Tibial artery (tissue), 4 donors: ENCODE data around the gene ZBTB17.

Experiments used
- DNase-seq, 2 donors: peaks; one replicate each; pipeline ENCODE4 v3.0.0-alpha.2; 2019
- H3K27ac ChIP-seq, 2 donors: fragments of 200-600 bp; sonication (generic) in 1 of 2; 1 replicate in 1 of 2; 2 replicates in 1 of 2; pipeline ENCODE4 v1.5.1; 2018 to 2019; ENCODE audit warnings: mild to moderate bottlenecking in 1 of 2
- H3K27me3 ChIP-seq, 2 donors: fragments of 200-600 bp; sonication (generic) in 1 of 2; one replicate each; pipeline versions ENCODE4 v1.5.1 to v1.6.0; 2016 to 2019
- H3K36me3 ChIP-seq, 3 donors: fragments of 200-600 bp; sonication (generic) in 2 of 3; one replicate each; pipeline ENCODE4 v1.5.1; 2016 to 2019; ENCODE audit warnings: mild to moderate bottlenecking in 2 of 3
- H3K4me1 ChIP-seq, 4 donors: fragments of 200-600 bp; sonication (generic) in 2 of 4; 1 replicate in 3 of 4; 2 replicates in 1 of 4; pipeline ENCODE4 v1.5.1; 2016 to 2019
- H3K4me3 ChIP-seq, 2 donors: fragments of 200-600 bp; sonication (generic) in 1 of 2; 1 replicate in 1 of 2; 2 replicates in 1 of 2; pipeline ENCODE4 v1.5.1; 2018 to 2019; ENCODE audit warnings: mild to moderate bottlenecking in 2 of 2
- H3K9me3 ChIP-seq, 3 donors: fragments of 200-600 bp; sonication (generic) in 1 of 3; one replicate each; pipeline ENCODE4 v1.5.1; 2016 to 2019
- CTCF ChIP-seq, 2 experiments: fragments of 200-600 bp in 1 of 2; fragments of 450-650 bp in 1 of 2; IDR thresholded peaks; one replicate each; pipeline ENCODE4 v1.5.1; 2017 to 2019; ENCODE audit warnings: antibody characterized with exemption in 2 of 2, mild to moderate bottlenecking in 1 of 2, moderate library complexity in 1 of 2
- intact Hi-C: fragments of 100-400 bp; cut with DNase I; formaldehyde crosslinking; loops from one replicate; pipeline ENCODE4 v1.15.0; 2023; ENCODE audit warnings: low total_unique reads

Gene ZBTB17

GRCh38 chr1:15948595-15949452 is 27.1 kb downstream of the ZBTB17 start:
- TF ChIP-seq CTCF (IDR thresholded peaks at IDR 0.05) = peak in 1 of 2 experiments; percentile 32
- Histone ChIP-seq H3K36me3 (peaks cover 14 to 42% (median 36%) of the 10 kb centered on the region in 3 donors), H3K4me3 (peak overlapping the region; percentile 33 to 43), H3K27me3 (no peaks in the 10 kb centered on the region), H3K4me1 (peaks cover 11 to 78% (median 63%) of the 10 kb centered on the region in 4 donors), H3K9me3 (no peaks in the 10 kb centered on the region), H3K27ac (peak overlapping the region; percentile 95 to 96)
- DNase-seq = peak; percentile 89 to 93
- intact Hi-C loops = loop anchor here (5.0 to 10.0 kb wide), 2 partner anchors 37 to 54 kb away; no protein-coding TSS in a partner anchor

- intact Hi-C loops = loop anchor here (5.0 to 10.0 kb wide), 2 partner anchors 36 to 53 kb away; no protein-coding TSS in a partner anchor
- TF ChIP-seq CTCF (IDR thresholded peaks at IDR 0.05) = no peak
- Histone ChIP-seq H3K4me3 (peak overlapping the region in 1 of 2 donors; percentile 2), H3K4me1 (peaks cover 11 to 71% (median 57%) of the 10 kb centered on the region in 4 donors), H3K27me3 (no peaks in the 10 kb centered on the region), H3K36me3 (peaks cover 20 to 49% (median 43%) of the 10 kb centered on the region in 3 donors), H3K9me3 (no peaks in the 10 kb centered on the region), H3K27ac (peak overlapping the region; percentile 95 to 96)
- DNase-seq = peak in 1 of 2 donors; percentile 81
Observed at GRCh38 chr1:15948091-15948591, 27.8 kb downstream of the ZBTB17 start.

GRCh38 chr1:15947382-15948090 is 28.4 kb downstream of the ZBTB17 start:
- peak overlapping the region; percentile 95 to 96 for H3K27ac ChIP-seq

GRCh38 chr1:15946571-15947381 is 29.1 kb downstream of the ZBTB17 start:
- peaks cover 34 to 63% (median 56%) of the 10 kb centered on the region in 3 donors for H3K36me3 ChIP-seq
- intact Hi-C loops = loop anchor here (5.0 to 10.0 kb wide), 2 partner anchors 34 to 52 kb away; no protein-coding TSS in a partner anchor
- peaks cover 11 to 58% (median 45%) of the 10 kb centered on the region in 4 donors for H3K4me1 ChIP-seq
- H3K27me3 ChIP-seq = no peaks in the 10 kb centered on the region
- no peaks in the 10 kb centered on the region for H3K9me3 ChIP-seq
- H3K27ac ChIP-seq = peak overlapping the region; percentile 29 to 95
- TF ChIP-seq CTCF (IDR thresholded peaks at IDR 0.05) = no peak
- DNase-seq = no peak
- H3K4me3 ChIP-seq = no peak overlapping the region

More at GRCh38 chr1:15947382-15948090, 28.4 kb downstream of the ZBTB17 start:
- peak overlapping the region in 1 of 2 donors; percentile 2 for H3K4me3 ChIP-seq
- H3K36me3 ChIP-seq = peaks cover 26 to 55% (median 49%) of the 10 kb centered on the region in 3 donors
- intact Hi-C loops = loop anchor here (5.0 to 10.0 kb wide), 2 partner anchors 35 to 53 kb away; no protein-coding TSS in a partner anchor
- no peak for DNase-seq
- H3K9me3 ChIP-seq = no peaks in the 10 kb centered on the region
- H3K4me1 ChIP-seq = peaks cover 11 to 65% (median 51%) of the 10 kb centered on the region in 4 donors
- TF ChIP-seq CTCF (IDR thresholded peaks at IDR 0.05) = no peak
- no peaks in the 10 kb centered on the region for H3K27me3 ChIP-seq
